HCT116 (cell line): ENCODE results near the gene FRMD4A. TPM values are rescaled to one million over a fixed set of nuclear protein-coding genes. Genes with fewer than 3 reads are reported as not detected.

Experiments
- ATAC-seq: fragments of 200-7000 bp; cut with Tn5 transposase; 2 replicates; pipeline ENCODE4 v1.9.1; 2020; ENCODE audit warnings: mild to moderate bottlenecking, moderate library complexity
- BruUV-seq: library from RNA; stranded (reverse); fragments of 400-500 nt; replicated peaks from 2 replicates; lab custom pipeline; 2021; lab: Mats Ljungman, UMichigan
- CTCF ChIA-PET: fragments of 300-600 bp; sonication (Branson Sonifier 250); formaldehyde crosslinking; loops from one replicate; lab custom pipeline; 2021; ENCODE audit warnings: antibody characterized with exemption; lab: Charles Lee
- POLR2A ChIA-PET: fragments of 300-600, 350-600 bp; sonication (Branson Sonifier 250); formaldehyde crosslinking; loops from one replicate; lab custom pipeline; 2021; ENCODE audit warnings: antibody characterized with exemption; lab: Charles Lee
- RAD21 ChIA-PET, 2 experiments: fragments of 300-600 bp; sonication (Branson Sonifier 250); formaldehyde crosslinking; loops; one replicate each; lab custom pipeline; 2023; ENCODE audit warnings: low total read pairs in 2 of 2; ENCODE audit not compliant: uncharacterized antibody in 2 of 2, unreplicated experiment in 2 of 2, low non-redundant PET in 1 of 2; lab: Charles Lee
- DNase-seq: peaks from one replicate; pipeline ENCODE4 v3.0.0-alpha.2; 2010; ENCODE audit warnings: low read depth, low spot score
- H2AFZ ChIP-seq: fragments of 200-600 bp; shearing (Covaris generic), sonication (generic); 2 replicates; pipeline ENCODE4 v1.6.1; 2017; ENCODE audit warnings: low read depth, mixed run types, mixed read lengths, antibody characterized with exemption, low read length; ENCODE audit not compliant: poor library complexity, severe bottlenecking
- H3K27ac ChIP-seq: 2 replicates; pipeline ENCODE4 v1.5.1; 2012; ENCODE audit warnings: low read depth, low read length
- H3K27me3 ChIP-seq: fragments of 200-600 bp; sonication (generic); 2 replicates; pipeline ENCODE4 v1.6.1; 2016; ENCODE audit warnings: mixed run types, low read length, mixed read lengths; ENCODE audit not compliant: insufficient read depth
- H3K36me3 ChIP-seq, 2 experiments: fragments of 200-500 bp in 1 of 2; fragments of 200-600 bp in 1 of 2; sonication (Bioruptor generic) in 1 of 2; sonication (generic) in 1 of 2; 2 replicates each; pipeline versions ENCODE4 v1.5.1 to v1.6.1; 2014 to 2016; ENCODE audit warnings: low read length in 2 of 2, inconsistent platforms in 1 of 2, mixed read lengths in 1 of 2, mixed run types in 1 of 2; ENCODE audit not compliant: insufficient read depth in 2 of 2, control insufficient read depth in 1 of 2
- H3K4me1 ChIP-seq, 2 experiments: fragments of 200-600 bp in 1 of 2; sonication (generic) in 1 of 2; 2 replicates each; pipeline versions ENCODE4 v1.5.1 to v1.6.1; 2012 to 2017; ENCODE audit warnings: low read length in 2 of 2, inconsistent platforms in 1 of 2, mild to moderate bottlenecking in 1 of 2, mixed read lengths in 1 of 2, mixed run types in 1 of 2, moderate library complexity in 1 of 2; ENCODE audit not compliant: insufficient read depth in 2 of 2, control insufficient read depth in 1 of 2
- H3K4me2 ChIP-seq: fragments of 200-600 bp; sonication (generic); 2 replicates; pipeline ENCODE4 v1.6.1; 2017; ENCODE audit warnings: mixed run types, low read length, mixed read lengths
- H3K4me3 ChIP-seq, 2 experiments: fragments of 200-600 bp in 1 of 2; sonication (generic) in 1 of 2; replicated peaks in 1 of 2; 2 replicates each; pipeline ENCODE4 v1.5.1; 2011 to 2016; ENCODE audit warnings: low read length in 2 of 2, control low read depth in 1 of 2, low read depth in 1 of 2, mild to moderate bottlenecking in 1 of 2, mixed read lengths in 1 of 2, mixed run types in 1 of 2
- H3K79me2 ChIP-seq: fragments of 200-600 bp; sonication (generic); 2 replicates; pipeline ENCODE4 v1.6.1; 2017; ENCODE audit warnings: mild to moderate bottlenecking, mixed run types, low read length, moderate library complexity, mixed read lengths; ENCODE audit not compliant: insufficient read depth
- H3K9ac ChIP-seq: fragments of 200-600 bp; sonication (generic); 2 replicates; pipeline ENCODE4 v1.6.1; 2016; ENCODE audit warnings: low read length, mixed read lengths
- H3K9me2 ChIP-seq: fragments of 200-600 bp; sonication (generic), shearing (Covaris generic); 2 replicates; pipeline ENCODE4 v1.6.1; 2017; ENCODE audit warnings: mixed run types, mild to moderate bottlenecking, moderate library complexity; ENCODE audit not compliant: insufficient read depth
- H3K9me3 ChIP-seq, 2 experiments: fragments of 200-500 bp in 1 of 2; fragments of 200-600 bp in 1 of 2; sonication (Bioruptor generic) in 1 of 2; sonication (generic) in 1 of 2; 2 replicates each; pipeline ENCODE4 v1.6.1; 2014 to 2017; ENCODE audit warnings: low read length in 2 of 2, mixed read lengths in 2 of 2, inconsistent platforms in 1 of 2, low read depth in 1 of 2, mild to moderate bottlenecking in 1 of 2, mixed run types in 1 of 2, moderate library complexity in 1 of 2; ENCODE audit not compliant: control insufficient read depth in 1 of 2, insufficient read depth in 1 of 2
- H4K20me1 ChIP-seq: fragments of 200-600 bp; sonication (generic), shearing (Covaris generic); 2 replicates; pipeline ENCODE4 v1.6.1; 2017; ENCODE audit warnings: mixed run types, mild to moderate bottlenecking, moderate library complexity; ENCODE audit not compliant: insufficient read depth
- CEBPB ChIP-seq: IDR thresholded peaks from 2 replicates; pipeline ENCODE4 v1.6.1; 2012; ENCODE audit warnings: low read depth
- EGR1 ChIP-seq: IDR thresholded peaks from 2 replicates; pipeline ENCODE4 v1.6.1; 2012; ENCODE audit warnings: low read depth
- POLR2A ChIP-seq: IDR thresholded peaks from 2 replicates; pipeline ENCODE4 v1.7.0; 2011; ENCODE audit warnings: borderline replicate concordance; ENCODE audit not compliant: insufficient read depth, insufficient read length; ENCODE audit errors: extremely low read depth
- SIN3A ChIP-seq: IDR thresholded peaks from 2 replicates; pipeline ENCODE4 v1.6.1; 2012; ENCODE audit warnings: low read depth
- ZNF274 ChIP-seq: fragments of 200-500 bp; sonication (Bioruptor generic); IDR thresholded peaks from 2 replicates; pipeline ENCODE4 v1.6.1; 2014; ENCODE audit warnings: mild to moderate bottlenecking, low read depth, low read length, inconsistent platforms
- intact Hi-C: fragments of 100-400 bp; cut with micrococcal nuclease; formaldehyde crosslinking; loops from 2 replicates; pipeline ENCODE4 v1.10.0; 2022
- total RNA-seq: library from RNA; stranded (reverse); gene quantifications from one replicate; pipeline ENCODE4 v1.2.1, GENCODE V29; 2021; ENCODE audit not compliant: unreplicated experiment
- TF ChIP-seq, protein P1 (sequence below), 3 experiments: fragments of 200-600 bp in 1 of 3; sonication (generic) in 1 of 3; IDR thresholded peaks in 2 of 3; conservative IDR thresholded peaks in 1 of 3; 2 replicates each; pipeline ENCODE4 v1.5.1; 2012 to 2017; ENCODE audit warnings: low read depth in 2 of 3, low read length in 2 of 3, antibody characterized with exemption in 1 of 3, borderline replicate concordance in 1 of 3, control low read depth in 1 of 3, mild to moderate bottlenecking in 1 of 3, mixed read lengths in 1 of 3, mixed run types in 1 of 3, moderate library complexity in 1 of 3; ENCODE audit not compliant: insufficient read depth in 1 of 3
- TF ChIP-seq, protein P2 (sequence below): IDR thresholded peaks from 2 replicates; pipeline ENCODE4 v1.6.1; 2012

FRMD4A gene
- total RNA-seq, 1 experiment from 2014 or later: 0.20 TPM

DNA sequence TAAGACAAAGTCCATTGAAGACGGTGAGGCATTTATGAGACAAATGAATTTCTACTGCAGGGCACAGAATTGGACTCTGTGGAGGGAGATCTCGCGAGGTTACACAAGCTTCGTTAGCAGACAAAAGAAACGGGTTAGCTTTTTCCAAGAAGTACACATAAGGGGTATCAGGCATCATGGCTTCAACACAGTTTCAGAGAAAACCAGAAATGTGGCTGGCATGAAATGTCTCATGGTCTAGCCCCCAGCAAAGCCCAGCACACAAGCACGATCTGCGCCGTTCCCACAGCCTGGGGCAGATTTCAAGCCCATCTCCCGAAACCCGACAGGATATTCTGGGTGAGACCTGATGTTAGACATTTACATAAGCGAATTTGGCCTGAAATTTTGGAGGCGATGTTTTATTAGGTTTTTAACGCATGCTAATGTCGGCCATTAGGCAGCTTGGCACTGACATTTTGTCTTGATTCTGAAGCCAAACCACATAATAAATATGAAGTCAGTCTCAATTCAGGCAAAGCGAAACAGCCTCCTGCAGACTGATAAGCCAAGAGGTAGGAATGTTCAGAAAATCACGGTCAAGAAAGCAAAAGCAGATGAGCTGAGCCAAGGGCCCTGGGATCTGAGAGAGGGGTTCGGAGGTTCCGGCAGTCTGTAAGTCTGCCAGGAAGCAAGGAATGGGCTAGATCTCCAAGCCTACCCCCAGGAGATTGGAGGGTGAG, 503.5 kb downstream of the FRMD4A start:
- Histone ChIP-seq H3K9ac (no peak overlapping the region), H4K20me1 (no peaks in the 10 kb centered on the region), H2AFZ (no peak overlapping the region), H3K4me2 (no peak overlapping the region), H3K27ac (no peak overlapping the region), H3K9me3 (no peaks in the 10 kb centered on the region)
- ChIA-PET CTCF (no interaction called here), POLR2A (no interaction called here)
- TF ChIP-seq POLR2A (no peak), ZNF274 (no peak), EGR1 (no peak), CEBPB (no peak), SIN3A (no peak)
- TF ChIP-seq, protein P1, sequence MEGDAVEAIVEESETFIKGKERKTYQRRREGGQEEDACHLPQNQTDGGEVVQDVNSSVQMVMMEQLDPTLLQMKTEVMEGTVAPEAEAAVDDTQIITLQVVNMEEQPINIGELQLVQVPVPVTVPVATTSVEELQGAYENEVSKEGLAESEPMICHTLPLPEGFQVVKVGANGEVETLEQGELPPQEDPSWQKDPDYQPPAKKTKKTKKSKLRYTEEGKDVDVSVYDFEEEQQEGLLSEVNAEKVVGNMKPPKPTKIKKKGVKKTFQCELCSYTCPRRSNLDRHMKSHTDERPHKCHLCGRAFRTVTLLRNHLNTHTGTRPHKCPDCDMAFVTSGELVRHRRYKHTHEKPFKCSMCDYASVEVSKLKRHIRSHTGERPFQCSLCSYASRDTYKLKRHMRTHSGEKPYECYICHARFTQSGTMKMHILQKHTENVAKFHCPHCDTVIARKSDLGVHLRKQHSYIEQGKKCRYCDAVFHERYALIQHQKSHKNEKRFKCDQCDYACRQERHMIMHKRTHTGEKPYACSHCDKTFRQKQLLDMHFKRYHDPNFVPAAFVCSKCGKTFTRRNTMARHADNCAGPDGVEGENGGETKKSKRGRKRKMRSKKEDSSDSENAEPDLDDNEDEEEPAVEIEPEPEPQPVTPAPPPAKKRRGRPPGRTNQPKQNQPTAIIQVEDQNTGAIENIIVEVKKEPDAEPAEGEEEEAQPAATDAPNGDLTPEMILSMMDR (IDR thresholded peaks at IDR 0.05 in 2 of 3, conservative IDR thresholded peaks at IDR 0.05 in 1 of 3; ENCODE audit: borderline replicate concordance in 1 of 3, insufficient read depth in 1 of 3, low read depth in 2 of 3, low read length in 2 of 3): no peak
- TF ChIP-seq, protein P2, sequence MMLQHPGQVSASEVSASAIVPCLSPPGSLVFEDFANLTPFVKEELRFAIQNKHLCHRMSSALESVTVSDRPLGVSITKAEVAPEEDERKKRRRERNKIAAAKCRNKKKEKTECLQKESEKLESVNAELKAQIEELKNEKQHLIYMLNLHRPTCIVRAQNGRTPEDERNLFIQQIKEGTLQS: no peak
- TF ChIP-seq, all 23 proteins: peak for 0
- no peaks in the 10 kb centered on the region for H3K9me2 ChIP-seq
- no peaks in the 10 kb centered on the region for H3K79me2 ChIP-seq
- ATAC-seq: no peak
- no peak for DNase-seq
- RAD21 ChIA-PET: no interaction called here
- intact Hi-C loops: no loop called here
- no peak overlapping the region for H3K4me3 ChIP-seq
- H3K27me3 ChIP-seq: peaks cover 17% of the 10 kb centered on the region; the same call in 1 of the 2 replicates
- H3K36me3 ChIP-seq: no peaks in the 10 kb centered on the region
- H3K4me1 ChIP-seq: no peaks in the 10 kb centered on the region
- BruUV-seq: no TSS peak
